ENCODE results near the gene GLDN. TPM values are rescaled to one million over a fixed set of nuclear protein-coding genes. Genes with fewer than 3 reads are reported as not detected.

The GLDN gene
- polyA plus RNA-seq, 1 donor from 2014 or later: 0.58 TPM

- Histone ChIP-seq H3K4me3 (ENCODE audit: low read length) (no peak overlapping the region), H4K20me1 (ENCODE audit: insufficient read depth) (no peaks in the 10 kb centered on the region), H3K9ac (ENCODE audit: low read length) (no peak overlapping the region), H3F3A (ENCODE audit: insufficient read depth, low read length, poor library complexity, severe bottlenecking) (no peaks in the 10 kb centered on the region), H3K27me3 (ENCODE audit: insufficient read depth, low read depth, low read length) (no peaks in the 10 kb centered on the region), H2AFZ (ENCODE audit: low read depth, low read length) (no peak overlapping the region), H3K27ac (ENCODE audit: low read length) (no peak overlapping the region), H3K9me2 (ENCODE audit: insufficient read depth, low read length) (no peaks in the 10 kb centered on the region), H3K36me3 (ENCODE audit: insufficient read depth, low read length) (no peaks in the 10 kb centered on the region), H3K9me3 (ENCODE audit: low read length) (no peaks in the 10 kb centered on the region), H3K4me2 (ENCODE audit: low read length) (no peak overlapping the region), H3K79me2 (replicated peaks; ENCODE audit: insufficient read depth, low read length) (no peaks in the 10 kb centered on the region)
- no peak for TF ChIP-seq EZH2 (IDR thresholded peaks at IDR 0.05; ENCODE audit: borderline replicate concordance, insufficient read depth, low read length, poor library complexity, severe bottlenecking)
- TF ChIP-seq MXI1 (conservative IDR thresholded peaks at IDR 0.05; ENCODE audit: poor library complexity, severe bottlenecking): no peak
- no peak for TF ChIP-seq RAD21 (conservative IDR thresholded peaks at IDR 0.05)
- TF ChIP-seq EP300 (conservative IDR thresholded peaks at IDR 0.05; ENCODE audit: poor library complexity, severe bottlenecking): no peak
- no peak for TF ChIP-seq SMC3 (conservative IDR thresholded peaks at IDR 0.05; ENCODE audit: poor library complexity)
- TF ChIP-seq, protein P1, sequence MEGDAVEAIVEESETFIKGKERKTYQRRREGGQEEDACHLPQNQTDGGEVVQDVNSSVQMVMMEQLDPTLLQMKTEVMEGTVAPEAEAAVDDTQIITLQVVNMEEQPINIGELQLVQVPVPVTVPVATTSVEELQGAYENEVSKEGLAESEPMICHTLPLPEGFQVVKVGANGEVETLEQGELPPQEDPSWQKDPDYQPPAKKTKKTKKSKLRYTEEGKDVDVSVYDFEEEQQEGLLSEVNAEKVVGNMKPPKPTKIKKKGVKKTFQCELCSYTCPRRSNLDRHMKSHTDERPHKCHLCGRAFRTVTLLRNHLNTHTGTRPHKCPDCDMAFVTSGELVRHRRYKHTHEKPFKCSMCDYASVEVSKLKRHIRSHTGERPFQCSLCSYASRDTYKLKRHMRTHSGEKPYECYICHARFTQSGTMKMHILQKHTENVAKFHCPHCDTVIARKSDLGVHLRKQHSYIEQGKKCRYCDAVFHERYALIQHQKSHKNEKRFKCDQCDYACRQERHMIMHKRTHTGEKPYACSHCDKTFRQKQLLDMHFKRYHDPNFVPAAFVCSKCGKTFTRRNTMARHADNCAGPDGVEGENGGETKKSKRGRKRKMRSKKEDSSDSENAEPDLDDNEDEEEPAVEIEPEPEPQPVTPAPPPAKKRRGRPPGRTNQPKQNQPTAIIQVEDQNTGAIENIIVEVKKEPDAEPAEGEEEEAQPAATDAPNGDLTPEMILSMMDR (IDR thresholded peaks at IDR 0.05; ENCODE audit: poor library complexity, severe bottlenecking): no peak
- no peak for TF ChIP-seq TAF1 (IDR thresholded peaks at IDR 0.05; ENCODE audit: low read depth)
- no peak for TF ChIP-seq REST (IDR thresholded peaks at IDR 0.05; ENCODE audit: borderline replicate concordance)
- TF ChIP-seq POLR2AphosphoS5 (IDR thresholded peaks at IDR 0.05): no peak
These were observed 7.8 kb downstream of the GLDN start for GRCh38 chr15:51349156-51349844.

GRCh38 chr15:51350723-51351122 is 9.3 kb downstream of the GLDN start:
- no peaks in the 10 kb centered on the region for H3K36me3 ChIP-seq (ENCODE audit: insufficient read depth, low read length)
- no peaks in the 10 kb centered on the region for H3K27me3 ChIP-seq (ENCODE audit: insufficient read depth, low read depth, low read length)
- no peaks in the 10 kb centered on the region for H3K9me2 ChIP-seq (ENCODE audit: insufficient read depth, low read length)
- no peaks in the 10 kb centered on the region for H4K20me1 ChIP-seq (ENCODE audit: insufficient read depth)
- no peaks in the 10 kb centered on the region for H3F3A ChIP-seq (ENCODE audit: insufficient read depth, low read length, poor library complexity, severe bottlenecking)
- no peak overlapping the region for H3K9ac ChIP-seq (ENCODE audit: low read length)
- no peaks in the 10 kb centered on the region for H3K9me3 ChIP-seq (ENCODE audit: low read length)
- TF ChIP-seq, protein P1 (IDR thresholded peaks at IDR 0.05; ENCODE audit: poor library complexity, severe bottlenecking): no peak
- TF ChIP-seq RAD21 (conservative IDR thresholded peaks at IDR 0.05) (no peak), TAF1 (IDR thresholded peaks at IDR 0.05; ENCODE audit: low read depth) (no peak), REST (IDR thresholded peaks at IDR 0.05; ENCODE audit: borderline replicate concordance) (no peak), MXI1 (conservative IDR thresholded peaks at IDR 0.05; ENCODE audit: poor library complexity, severe bottlenecking) (no peak), EZH2 (IDR thresholded peaks at IDR 0.05; ENCODE audit: borderline replicate concordance, insufficient read depth, low read length, poor library complexity, severe bottlenecking) (no peak), SMC3 (conservative IDR thresholded peaks at IDR 0.05; ENCODE audit: poor library complexity) (no peak), EP300 (conservative IDR thresholded peaks at IDR 0.05; ENCODE audit: poor library complexity, severe bottlenecking) (no peak), POLR2AphosphoS5 (IDR thresholded peaks at IDR 0.05) (no peak)
- no peak overlapping the region for H3K4me3 ChIP-seq (ENCODE audit: low read length)
- H3K27ac ChIP-seq (ENCODE audit: low read length): no peak overlapping the region
- no peak overlapping the region for H3K4me2 ChIP-seq (ENCODE audit: low read length)
- no peak overlapping the region for H2AFZ ChIP-seq (ENCODE audit: low read depth, low read length)
- H3K79me2 ChIP-seq (replicated peaks; ENCODE audit: insufficient read depth, low read length): no peaks in the 10 kb centered on the region

All from neural cell (in vitro differentiated cells).